Measurements from ENCODE around the gene RIC1.
"Not testable (repeated sequence)": the region's sequence is repeated elsewhere in the genome, so short reads cannot be mapped to it uniquely, and the experiment has no call there.

RIC1 gene

GRCh38 chr9:5671711-5672353, 42.9 kb downstream of the RIC1 start:
- H3K4me1 ChIP-seq (ENCODE audit: control insufficient read depth, insufficient read depth, low read length), result no peaks in the 10 kb centered on the region
- no peaks in the 10 kb centered on the region for H3K36me3 ChIP-seq (ENCODE audit: insufficient read depth, low read length)
- no peak overlapping the region for H3K4me3 ChIP-seq (ENCODE audit: low read length)
- H3K9me3 ChIP-seq (replicated peaks; ENCODE audit: low read length), result no peaks in the 10 kb centered on the region
- no peak overlapping the region for H3K9ac ChIP-seq (ENCODE audit: low read depth, low read length)
- H3K4me2 ChIP-seq (ENCODE audit: low read length), result no peak overlapping the region
- no peaks in the 10 kb centered on the region for H3K27me3 ChIP-seq (ENCODE audit: control insufficient read depth, insufficient read depth, low read length)

DNA sequence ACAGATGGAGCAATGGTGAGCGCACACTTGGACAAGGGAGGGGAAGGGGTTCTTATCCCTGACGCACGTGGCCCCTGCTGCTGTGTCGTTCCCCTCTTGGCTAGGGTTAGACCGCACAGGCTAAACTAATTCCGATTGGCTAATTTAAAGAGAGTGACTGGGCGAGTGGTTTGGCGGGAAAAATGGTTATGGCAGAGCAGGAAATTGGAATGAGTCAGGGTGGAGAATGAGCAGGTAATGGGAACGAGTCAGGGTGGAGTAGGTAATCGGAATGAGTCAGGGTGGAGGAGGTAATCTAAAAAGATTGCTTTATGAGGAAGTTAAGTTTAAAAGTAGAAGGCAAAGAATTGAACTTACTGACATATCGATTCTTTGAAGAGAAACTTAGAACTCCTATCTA, 46.1 kb downstream of the RIC1 start:
- H3K4me1 ChIP-seq (ENCODE audit: control insufficient read depth, insufficient read depth, low read length); H3K27me3 ChIP-seq (ENCODE audit: control insufficient read depth, insufficient read depth, low read length); H3K4me3 ChIP-seq (ENCODE audit: low read length); H3K4me2 ChIP-seq (ENCODE audit: low read length); H3K9me3 ChIP-seq (replicated peaks; ENCODE audit: low read length); H3K9ac ChIP-seq (ENCODE audit: low read depth, low read length); H3K36me3 ChIP-seq (ENCODE audit: insufficient read depth, low read length): not testable (repeated sequence)

- H3K4me2 ChIP-seq (ENCODE audit: low read length); H3K36me3 ChIP-seq (ENCODE audit: insufficient read depth, low read length); H3K9ac ChIP-seq (ENCODE audit: low read depth, low read length); H3K9me3 ChIP-seq (replicated peaks; ENCODE audit: low read length); H3K4me3 ChIP-seq (ENCODE audit: low read length); H3K4me1 ChIP-seq (ENCODE audit: control insufficient read depth, insufficient read depth, low read length); H3K27me3 ChIP-seq (ENCODE audit: control insufficient read depth, insufficient read depth, low read length): not testable (repeated sequence)
Measured at GRCh38 chr9:5683591-5683990, 54.7 kb downstream of the RIC1 start.

- Histone ChIP-seq H3K36me3 (ENCODE audit: insufficient read depth, low read length) (no peaks in the 10 kb centered on the region), H3K27me3 (ENCODE audit: control insufficient read depth, insufficient read depth, low read length) (no peaks in the 10 kb centered on the region), H3K4me2 (ENCODE audit: low read length) (no peak overlapping the region), H3K9me3 (replicated peaks; ENCODE audit: low read length) (no peaks in the 10 kb centered on the region), H3K9ac (ENCODE audit: low read depth, low read length) (no peak overlapping the region), H3K4me3 (ENCODE audit: low read length) (no peak overlapping the region), H3K4me1 (ENCODE audit: control insufficient read depth, insufficient read depth, low read length) (peaks cover 7% of the 10 kb centered on the region)
Measured at GRCh38 chr9:5684101-5684500, 55.2 kb downstream of the RIC1 start.

- Histone ChIP-seq H3K4me1 (ENCODE audit: control insufficient read depth, insufficient read depth, low read length) (peaks cover 7% of the 10 kb centered on the region), H3K9ac (ENCODE audit: low read depth, low read length) (no peak overlapping the region), H3K27me3 (ENCODE audit: control insufficient read depth, insufficient read depth, low read length) (no peaks in the 10 kb centered on the region), H3K4me3 (ENCODE audit: low read length) (no peak overlapping the region), H3K36me3 (ENCODE audit: insufficient read depth, low read length) (no peaks in the 10 kb centered on the region), H3K9me3 (replicated peaks; ENCODE audit: low read length) (no peaks in the 10 kb centered on the region), H3K4me2 (ENCODE audit: low read length) (no peak overlapping the region)
Measured at GRCh38 chr9:5688109-5688508, 59.2 kb downstream of the RIC1 start.

DNA sequence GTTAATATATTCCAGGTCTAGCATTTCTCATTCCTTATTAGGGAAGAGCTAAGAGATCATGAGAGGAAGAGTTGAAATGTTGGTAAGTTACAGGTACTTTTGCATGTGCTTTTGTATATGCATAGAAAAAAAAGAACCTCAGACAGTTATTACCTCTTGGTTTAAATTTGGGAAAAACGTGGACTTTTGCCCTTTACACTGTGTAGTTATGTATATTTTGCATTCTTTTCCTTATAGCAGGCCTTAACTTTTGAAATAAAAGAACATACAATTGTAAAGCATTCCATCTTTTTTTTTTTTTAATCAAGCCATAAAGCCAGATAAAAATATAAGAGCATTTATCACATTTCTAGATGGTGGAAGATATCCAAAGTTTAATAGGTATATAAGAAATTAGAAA, 61.4 kb downstream of the RIC1 start:
- H3K4me3 ChIP-seq (ENCODE audit: low read length), result no peak overlapping the region
- no peaks in the 10 kb centered on the region for H3K36me3 ChIP-seq (ENCODE audit: insufficient read depth, low read length)
- no peak overlapping the region for H3K4me2 ChIP-seq (ENCODE audit: low read length)
- H3K4me1 ChIP-seq (ENCODE audit: control insufficient read depth, insufficient read depth, low read length), result peaks cover 7% of the 10 kb centered on the region
- H3K9me3 ChIP-seq (replicated peaks; ENCODE audit: low read length), result no peaks in the 10 kb centered on the region
- no peaks in the 10 kb centered on the region for H3K27me3 ChIP-seq (ENCODE audit: control insufficient read depth, insufficient read depth, low read length)
- no peak overlapping the region for H3K9ac ChIP-seq (ENCODE audit: low read depth, low read length)

DNA sequence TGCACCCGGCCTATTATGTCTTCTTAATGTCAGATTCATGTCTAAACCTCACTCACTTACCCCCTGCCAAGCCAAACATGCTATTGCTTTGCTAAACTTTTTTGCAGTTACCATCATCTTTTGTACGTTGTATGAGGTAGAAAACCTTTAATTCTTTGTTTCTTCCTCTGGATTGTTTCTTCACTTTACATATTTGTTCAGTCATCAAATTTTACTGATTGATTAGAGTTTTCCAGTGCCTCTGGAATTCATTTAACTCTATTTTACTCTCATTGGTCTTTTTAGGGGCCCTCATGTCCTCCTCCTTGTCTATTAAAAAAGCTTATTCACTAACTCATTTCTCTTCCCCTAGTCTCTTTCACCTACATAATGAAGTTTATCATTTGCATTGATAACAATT, 67.0 kb downstream of the RIC1 start:
- H3K4me2 ChIP-seq (ENCODE audit: low read length), result no peak overlapping the region

DNA sequence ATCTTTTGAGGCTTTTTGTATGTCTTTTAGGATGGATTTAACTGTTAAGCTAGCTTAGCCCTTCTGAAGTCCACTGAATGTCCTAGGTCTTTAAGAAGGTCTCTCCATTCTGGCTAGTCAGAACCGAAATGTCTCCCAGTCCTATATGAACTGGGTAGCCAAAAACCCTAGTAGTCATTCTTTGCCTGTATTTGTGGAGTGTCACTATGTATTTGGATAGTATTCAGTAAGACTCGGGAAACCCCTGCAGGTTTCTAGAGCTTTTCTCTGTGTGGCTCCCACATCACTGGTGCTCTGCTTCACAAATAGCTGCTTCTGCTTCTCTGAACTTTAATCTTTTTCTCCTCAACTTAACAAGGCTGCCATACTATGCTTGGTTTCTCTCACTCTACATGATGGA, 68.0 kb downstream of the RIC1 start:
- no peak overlapping the region for H3K4me2 ChIP-seq (ENCODE audit: low read length)
- H3K27me3 ChIP-seq (ENCODE audit: control insufficient read depth, insufficient read depth, low read length), result no peaks in the 10 kb centered on the region
- no peaks in the 10 kb centered on the region for H3K9me3 ChIP-seq (replicated peaks; ENCODE audit: low read length)
- H3K4me1 ChIP-seq (ENCODE audit: control insufficient read depth, insufficient read depth, low read length), result peaks cover 8% of the 10 kb centered on the region
- H3K4me3 ChIP-seq (ENCODE audit: low read length), result no peak overlapping the region
- no peak overlapping the region for H3K9ac ChIP-seq (ENCODE audit: low read depth, low read length)
- H3K36me3 ChIP-seq (ENCODE audit: insufficient read depth, low read length), result no peaks in the 10 kb centered on the region

More for the DNA sequence above, 67.0 kb downstream of the RIC1 start:
- no peaks in the 10 kb centered on the region for H3K36me3 ChIP-seq (ENCODE audit: insufficient read depth, low read length)
- H3K9me3 ChIP-seq (replicated peaks; ENCODE audit: low read length), result no peaks in the 10 kb centered on the region
- no peaks in the 10 kb centered on the region for H3K27me3 ChIP-seq (ENCODE audit: control insufficient read depth, insufficient read depth, low read length)
- H3K4me3 ChIP-seq (ENCODE audit: low read length), result no peak overlapping the region
- H3K9ac ChIP-seq (ENCODE audit: low read depth, low read length), result no peak overlapping the region
- H3K4me1 ChIP-seq (ENCODE audit: control insufficient read depth, insufficient read depth, low read length), result peaks cover 8% of the 10 kb centered on the region

- no peaks in the 10 kb centered on the region for H3K9me3 ChIP-seq (replicated peaks; ENCODE audit: low read length)
- H3K36me3 ChIP-seq (ENCODE audit: insufficient read depth, low read length), result no peaks in the 10 kb centered on the region
- no peak overlapping the region for H3K4me3 ChIP-seq (ENCODE audit: low read length)
- no peak overlapping the region for H3K9ac ChIP-seq (ENCODE audit: low read depth, low read length)
- H3K4me1 ChIP-seq (ENCODE audit: control insufficient read depth, insufficient read depth, low read length), result peaks cover 8% of the 10 kb centered on the region
- no peak overlapping the region for H3K4me2 ChIP-seq (ENCODE audit: low read length)
- H3K27me3 ChIP-seq (ENCODE audit: control insufficient read depth, insufficient read depth, low read length), result no peaks in the 10 kb centered on the region
Measured at GRCh38 chr9:5698004-5698403, 69.1 kb downstream of the RIC1 start.

DNA sequence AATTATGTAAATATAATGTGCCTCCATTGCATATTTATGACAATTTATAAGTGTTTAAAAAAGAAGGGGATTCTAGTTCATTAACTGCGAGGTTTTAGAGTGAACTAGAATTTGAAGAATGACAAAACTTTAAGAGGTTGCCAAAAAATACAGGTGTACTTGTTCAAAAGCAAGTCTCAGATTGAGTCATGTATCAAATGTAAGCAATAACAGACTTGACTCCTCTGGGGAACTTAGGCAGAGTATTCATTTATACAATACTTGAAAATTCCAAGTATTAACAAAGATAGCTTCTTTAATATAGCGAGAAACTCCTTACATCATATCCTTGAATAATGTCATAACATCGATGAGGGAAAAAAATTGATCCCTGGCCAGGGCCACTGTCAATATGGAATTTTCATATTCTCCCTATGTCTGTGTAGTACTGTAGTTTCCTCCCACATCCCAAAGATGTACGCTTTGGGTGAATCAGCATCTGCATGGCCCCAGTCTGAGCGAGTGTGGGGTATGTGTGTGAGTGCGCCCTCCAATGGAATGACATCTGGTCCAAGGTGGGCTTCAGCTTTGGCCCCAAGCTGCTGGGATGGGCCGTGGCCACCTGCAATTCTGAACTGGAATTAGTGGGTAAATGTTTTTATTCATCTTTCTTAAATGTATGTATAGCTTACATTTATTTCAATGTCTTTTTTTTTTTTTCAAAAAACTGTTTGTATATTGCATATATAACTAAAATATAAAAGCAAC, 70.1 kb downstream of the RIC1 start:
- Histone ChIP-seq H3K36me3 (ENCODE audit: insufficient read depth, low read length) (no peaks in the 10 kb centered on the region), H3K27me3 (ENCODE audit: control insufficient read depth, insufficient read depth, low read length) (no peaks in the 10 kb centered on the region), H3K4me3 (ENCODE audit: low read length) (no peak overlapping the region)

GRCh38 chr9:5708414-5708813, 79.5 kb downstream of the RIC1 start:
- H3K9ac ChIP-seq (ENCODE audit: low read depth, low read length), result no peak overlapping the region
- H3K36me3 ChIP-seq (ENCODE audit: insufficient read depth, low read length), result peaks cover 20% of the 10 kb centered on the region
- no peaks in the 10 kb centered on the region for H3K4me1 ChIP-seq (ENCODE audit: control insufficient read depth, insufficient read depth, low read length)
- no peak overlapping the region for H3K4me2 ChIP-seq (ENCODE audit: low read length)
- no peaks in the 10 kb centered on the region for H3K27me3 ChIP-seq (ENCODE audit: control insufficient read depth, insufficient read depth, low read length)
- H3K4me3 ChIP-seq (ENCODE audit: low read length), result no peak overlapping the region
- peaks cover 17% of the 10 kb centered on the region for H3K9me3 ChIP-seq (replicated peaks; ENCODE audit: low read length)

More for the DNA sequence above, 70.1 kb downstream of the RIC1 start:
- no peak overlapping the region for H3K4me2 ChIP-seq (ENCODE audit: low read length)
- no peak overlapping the region for H3K9ac ChIP-seq (ENCODE audit: low read depth, low read length)
- peaks cover 8% of the 10 kb centered on the region for H3K4me1 ChIP-seq (ENCODE audit: control insufficient read depth, insufficient read depth, low read length)
- H3K9me3 ChIP-seq (replicated peaks; ENCODE audit: low read length), result no peaks in the 10 kb centered on the region

All from skeletal muscle satellite cell (primary cell).